MM.1S (cell line): ENCODE measurements around the gene SOX9.
A peak's percentile ranks its signal among the peaks of the same experiment; 100 is the strongest.

Experiments
- DNase-seq: peaks from one replicate; pipeline ENCODE4 v3.0.0-alpha.2; 2015
- H2AFZ ChIP-seq: fragments of 300-600 bp; sonication (generic); 2 replicates; pipeline ENCODE4 v1.6.0; 2016; ENCODE audit warnings: antibody characterized with exemption, low read length
- H3F3A ChIP-seq: fragments of 300-600 bp; sonication (generic); 2 replicates; pipeline ENCODE4 v1.6.1; 2016; ENCODE audit warnings: mild to moderate bottlenecking, antibody characterized with exemption, low read length, moderate library complexity, mixed read lengths; ENCODE audit not compliant: insufficient read depth
- H3K27ac ChIP-seq: fragments of 300-600 bp; sonication (generic); 2 replicates; pipeline ENCODE4 v1.5.1; 2016; ENCODE audit warnings: mild to moderate bottlenecking, low read length
- H3K27me3 ChIP-seq: fragments of 300-600 bp; sonication (generic); replicated peaks from 2 replicates; pipeline ENCODE4 v1.6.0; 2016; ENCODE audit warnings: low read length; ENCODE audit not compliant: insufficient read depth
- H3K36me3 ChIP-seq: fragments of 300-600 bp; sonication (generic); replicated peaks from 2 replicates; pipeline ENCODE4 v1.6.1; 2016; ENCODE audit warnings: mild to moderate bottlenecking, low read length, mixed read lengths; ENCODE audit not compliant: insufficient read depth
- H3K4me1 ChIP-seq: fragments of 300-600 bp; sonication (generic); 2 replicates; pipeline ENCODE4 v1.6.1; 2016; ENCODE audit warnings: low read length, mixed read lengths
- H3K4me2 ChIP-seq: fragments of 300-600 bp; sonication (generic); 2 replicates; pipeline ENCODE4 v1.6.0; 2016; ENCODE audit warnings: low read depth, low read length
- H3K4me3 ChIP-seq: fragments of 300-600 bp; sonication (generic); 2 replicates; pipeline ENCODE4 v1.5.1; 2016; ENCODE audit warnings: low read length, mixed read lengths
- H3K79me2 ChIP-seq: fragments of 300-600 bp; sonication (generic); 2 replicates; pipeline ENCODE4 v1.6.1; 2016; ENCODE audit warnings: mixed run types, low read length, mixed read lengths
- H3K9ac ChIP-seq: fragments of 300-600 bp; sonication (generic); 2 replicates; pipeline ENCODE4 v1.6.1; 2016; ENCODE audit warnings: low read length, mixed read lengths
- H3K9me2 ChIP-seq: fragments of 300-600 bp; sonication (generic); replicated peaks from 2 replicates; pipeline ENCODE4 v1.6.1; 2016; ENCODE audit warnings: mild to moderate bottlenecking, low read length, mixed read lengths; ENCODE audit not compliant: insufficient read depth
- H3K9me3 ChIP-seq: fragments of 300-600 bp; sonication (generic); replicated peaks from 2 replicates; pipeline ENCODE4 v1.6.1; 2016; ENCODE audit warnings: mild to moderate bottlenecking, low read length, mixed read lengths; ENCODE audit not compliant: insufficient read depth
- H4K20me1 ChIP-seq: fragments of 300-600 bp; sonication (generic); 2 replicates; pipeline ENCODE4 v1.6.1; 2016; ENCODE audit warnings: mild to moderate bottlenecking, low read length, moderate library complexity, mixed read lengths; ENCODE audit not compliant: insufficient read depth
- EZH2 ChIP-seq: fragments of 300-600 bp; sonication (generic); optimal IDR thresholded peaks from 2 replicates; pipeline ENCODE3; 2017; ENCODE audit warnings: low read depth, mild to moderate bottlenecking, antibody characterized with exemption, low read length, mixed read lengths
- EZH2phosphoT487 ChIP-seq: fragments of 300-600 bp; sonication (generic); IDR thresholded peaks from 2 replicates; pipeline ENCODE4 v1.6.1; 2018; ENCODE audit warnings: antibody characterized with exemption, low read length
- TF ChIP-seq, protein P1 (sequence below): fragments of 300-600 bp; sonication (generic); IDR thresholded peaks from 2 replicates; pipeline ENCODE4 v1.5.1; 2016; ENCODE audit warnings: antibody characterized with exemption, low read length, mixed read lengths

SOX9 gene

DNA sequence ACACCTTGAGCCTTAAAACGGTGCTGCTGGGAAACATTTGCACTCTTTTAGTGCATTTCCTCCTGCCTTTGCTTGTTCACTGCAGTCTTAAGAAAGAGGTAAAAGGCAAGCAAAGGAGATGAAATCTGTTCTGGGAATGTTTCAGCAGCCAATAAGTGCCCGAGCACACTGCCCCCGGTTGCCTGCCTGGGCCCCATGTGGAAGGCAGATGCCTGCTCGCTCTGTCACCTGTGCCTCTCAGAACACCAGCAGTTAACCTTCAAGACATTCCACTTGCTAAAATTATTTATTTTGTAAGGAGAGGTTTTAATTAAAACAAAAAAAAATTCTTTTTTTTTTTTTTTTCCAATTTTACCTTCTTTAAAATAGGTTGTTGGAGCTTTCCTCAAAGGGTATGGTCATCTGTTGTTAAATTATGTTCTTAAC lies 4.4 kb downstream of the SOX9 start:
- Histone ChIP-seq H3K27ac (no peak overlapping the region), H3K9me2 (no peaks in the 10 kb centered on the region), H3K4me2 (no peak overlapping the region)

DNA sequence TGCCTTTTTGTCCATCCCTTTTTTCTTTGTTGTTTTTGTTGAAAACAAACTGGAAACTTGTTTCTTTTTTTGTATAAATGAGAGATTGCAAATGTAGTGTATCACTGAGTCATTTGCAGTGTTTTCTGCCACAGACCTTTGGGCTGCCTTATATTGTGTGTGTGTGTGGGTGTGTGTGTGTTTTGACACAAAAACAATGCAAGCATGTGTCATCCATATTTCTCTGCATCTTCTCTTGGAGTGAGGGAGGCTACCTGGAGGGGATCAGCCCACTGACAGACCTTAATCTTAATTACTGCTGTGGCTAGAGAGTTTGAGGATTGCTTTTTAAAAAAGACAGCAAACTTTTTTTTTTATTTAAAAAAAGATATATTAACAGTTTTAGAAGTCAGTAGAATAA lies 4.9 kb downstream of the SOX9 start:
- H3K27ac ChIP-seq = no peak overlapping the region
- no peak overlapping the region for H3K4me3 ChIP-seq
- H3K27me3 ChIP-seq = peaks cover 14% of the 10 kb centered on the region
- no peaks in the 10 kb centered on the region for H3F3A ChIP-seq
- no peaks in the 10 kb centered on the region for H3K79me2 ChIP-seq
- no peaks in the 10 kb centered on the region for H3K9me3 ChIP-seq
- H3K4me2 ChIP-seq = no peak overlapping the region
- H3K9me2 ChIP-seq = no peaks in the 10 kb centered on the region
- H2AFZ ChIP-seq = no peak overlapping the region
- DNase-seq = no peak
- TF ChIP-seq EZH2phosphoT487 (no peak), EZH2 (no peak)
- TF ChIP-seq, protein P1, sequence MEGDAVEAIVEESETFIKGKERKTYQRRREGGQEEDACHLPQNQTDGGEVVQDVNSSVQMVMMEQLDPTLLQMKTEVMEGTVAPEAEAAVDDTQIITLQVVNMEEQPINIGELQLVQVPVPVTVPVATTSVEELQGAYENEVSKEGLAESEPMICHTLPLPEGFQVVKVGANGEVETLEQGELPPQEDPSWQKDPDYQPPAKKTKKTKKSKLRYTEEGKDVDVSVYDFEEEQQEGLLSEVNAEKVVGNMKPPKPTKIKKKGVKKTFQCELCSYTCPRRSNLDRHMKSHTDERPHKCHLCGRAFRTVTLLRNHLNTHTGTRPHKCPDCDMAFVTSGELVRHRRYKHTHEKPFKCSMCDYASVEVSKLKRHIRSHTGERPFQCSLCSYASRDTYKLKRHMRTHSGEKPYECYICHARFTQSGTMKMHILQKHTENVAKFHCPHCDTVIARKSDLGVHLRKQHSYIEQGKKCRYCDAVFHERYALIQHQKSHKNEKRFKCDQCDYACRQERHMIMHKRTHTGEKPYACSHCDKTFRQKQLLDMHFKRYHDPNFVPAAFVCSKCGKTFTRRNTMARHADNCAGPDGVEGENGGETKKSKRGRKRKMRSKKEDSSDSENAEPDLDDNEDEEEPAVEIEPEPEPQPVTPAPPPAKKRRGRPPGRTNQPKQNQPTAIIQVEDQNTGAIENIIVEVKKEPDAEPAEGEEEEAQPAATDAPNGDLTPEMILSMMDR = no peak
- H3K9ac ChIP-seq = no peak overlapping the region
- H3K36me3 ChIP-seq = no peaks in the 10 kb centered on the region
- no peaks in the 10 kb centered on the region for H4K20me1 ChIP-seq
- H3K4me1 ChIP-seq = 0 out of 2 replicates have a peak, but pooled peaks cover 5% of the 10 kb centered on the region

More for the DNA sequence above, 4.4 kb downstream of the SOX9 start:
- TF ChIP-seq EZH2 = no peak
- TF ChIP-seq EZH2phosphoT487 = no peak
- Histone ChIP-seq H3K9ac (no peak overlapping the region), H3K4me1 (0 out of 2 replicates have a peak, but pooled peaks cover 5% of the 10 kb centered on the region), H3K79me2 (no peaks in the 10 kb centered on the region), H4K20me1 (no peaks in the 10 kb centered on the region), H3K4me3 (no peak overlapping the region), H2AFZ (no peak overlapping the region), H3K9me3 (no peaks in the 10 kb centered on the region), H3K36me3 (no peaks in the 10 kb centered on the region), H3F3A (no peaks in the 10 kb centered on the region), H3K27me3 (peaks cover 15% of the 10 kb centered on the region)
- no peak for DNase-seq

DNA sequence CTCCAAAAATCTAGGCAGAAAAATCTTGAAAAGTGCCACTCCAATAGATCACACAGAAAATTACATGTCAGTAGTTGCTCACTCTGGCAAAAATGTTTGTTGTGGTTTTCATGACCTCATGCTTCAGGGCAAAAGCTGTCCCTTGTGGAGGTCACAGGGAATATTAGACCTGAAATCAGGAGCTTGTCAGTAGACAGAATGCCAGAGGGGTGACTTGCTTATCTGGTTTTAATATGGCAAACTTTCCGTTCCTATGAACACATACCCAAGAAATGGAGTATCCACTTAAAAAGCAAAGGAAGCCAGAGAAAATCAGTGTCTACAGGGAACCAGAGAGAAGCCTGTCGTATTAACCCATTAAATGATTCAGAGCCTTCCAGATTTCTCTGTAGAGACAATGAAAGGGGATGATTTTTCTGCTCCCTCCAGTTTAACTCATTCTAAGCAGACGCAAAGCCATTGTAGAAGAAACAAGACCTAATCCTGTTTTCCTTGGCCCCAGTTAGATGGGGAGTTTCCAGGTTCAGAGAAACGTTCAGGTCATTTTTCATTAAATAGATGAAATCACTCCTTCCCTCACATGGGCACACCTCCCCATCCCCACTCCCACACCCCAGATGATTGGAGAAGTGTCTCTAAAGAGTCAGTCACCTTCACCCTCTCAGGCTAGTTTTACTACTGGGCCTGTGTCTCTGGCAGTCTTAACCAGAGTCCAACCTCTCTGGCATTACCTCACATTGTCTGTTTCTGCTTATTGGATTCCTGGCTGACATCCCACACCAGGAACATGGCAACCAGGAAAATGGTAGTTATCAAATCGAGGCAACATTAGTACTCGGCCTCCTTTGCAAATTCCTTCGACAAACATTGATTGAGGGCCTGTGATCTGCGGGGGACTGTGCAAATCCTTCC lies 6.0 kb downstream of the SOX9 start:
- TF ChIP-seq EZH2phosphoT487 (no peak), EZH2 (no peak)
- TF ChIP-seq, protein P1 = no peak
- no peak overlapping the region for H3K4me3 ChIP-seq
- no peaks in the 10 kb centered on the region for H4K20me1 ChIP-seq
- no peak overlapping the region for H3K4me2 ChIP-seq
- H3F3A ChIP-seq = no peaks in the 10 kb centered on the region
- H3K27ac ChIP-seq = no peak overlapping the region
- H3K27me3 ChIP-seq = peaks cover 4% of the 10 kb centered on the region
- H3K9me2 ChIP-seq = no peaks in the 10 kb centered on the region
- no peaks in the 10 kb centered on the region for H3K4me1 ChIP-seq
- H3K9ac ChIP-seq = no peak overlapping the region
- DNase-seq = peak; percentile 21
- H3K9me3 ChIP-seq = no peaks in the 10 kb centered on the region
- H3K36me3 ChIP-seq = no peaks in the 10 kb centered on the region
- H3K79me2 ChIP-seq = no peaks in the 10 kb centered on the region
- H2AFZ ChIP-seq = no peak overlapping the region

DNA sequence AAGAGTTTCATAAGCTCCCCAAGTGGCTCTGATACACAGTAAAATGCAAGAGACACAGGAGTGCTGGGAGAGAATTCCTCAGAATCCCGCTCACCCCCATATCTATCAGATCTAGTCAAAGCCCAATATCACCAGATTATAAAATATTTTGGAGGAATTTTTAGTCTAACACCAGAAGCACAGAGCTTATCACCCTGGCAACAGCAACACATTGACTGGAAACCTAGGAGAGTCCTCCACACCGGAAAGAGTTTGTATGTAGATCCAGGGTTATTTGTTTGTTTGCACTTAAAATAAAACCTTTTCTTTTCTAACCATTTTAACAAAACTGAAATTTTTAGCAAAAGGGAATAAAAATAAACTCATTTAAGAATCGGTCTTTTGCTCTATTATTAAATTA lies 7.2 kb downstream of the SOX9 start:
- no peaks in the 10 kb centered on the region for H4K20me1 ChIP-seq
- no peaks in the 10 kb centered on the region for H3K9me3 ChIP-seq
- no peak overlapping the region for H3K27ac ChIP-seq
- no peaks in the 10 kb centered on the region for H3K4me1 ChIP-seq
- TF ChIP-seq EZH2 (no peak), EZH2phosphoT487 (no peak)
- TF ChIP-seq, protein P1 = no peak
- no peak overlapping the region for H3K4me3 ChIP-seq
- H3K36me3 ChIP-seq = no peaks in the 10 kb centered on the region
- H3K9me2 ChIP-seq = no peaks in the 10 kb centered on the region
- H3K79me2 ChIP-seq = no peaks in the 10 kb centered on the region
- H3K9ac ChIP-seq = no peak overlapping the region
- H3F3A ChIP-seq = no peaks in the 10 kb centered on the region
- no peak for DNase-seq
- no peaks in the 10 kb centered on the region for H3K27me3 ChIP-seq
- H2AFZ ChIP-seq = no peak overlapping the region
- no peak overlapping the region for H3K4me2 ChIP-seq
